Measurements from ENCODE around the gene WNK4. TPM values are rescaled to one million over a fixed set of nuclear protein-coding genes. Genes with fewer than 3 reads are reported as not detected.

The WNK4 gene
- total and polyA plus RNA-seq, 4 donors: 0.09 to 0.77 (median 0.45) TPM

DNA sequence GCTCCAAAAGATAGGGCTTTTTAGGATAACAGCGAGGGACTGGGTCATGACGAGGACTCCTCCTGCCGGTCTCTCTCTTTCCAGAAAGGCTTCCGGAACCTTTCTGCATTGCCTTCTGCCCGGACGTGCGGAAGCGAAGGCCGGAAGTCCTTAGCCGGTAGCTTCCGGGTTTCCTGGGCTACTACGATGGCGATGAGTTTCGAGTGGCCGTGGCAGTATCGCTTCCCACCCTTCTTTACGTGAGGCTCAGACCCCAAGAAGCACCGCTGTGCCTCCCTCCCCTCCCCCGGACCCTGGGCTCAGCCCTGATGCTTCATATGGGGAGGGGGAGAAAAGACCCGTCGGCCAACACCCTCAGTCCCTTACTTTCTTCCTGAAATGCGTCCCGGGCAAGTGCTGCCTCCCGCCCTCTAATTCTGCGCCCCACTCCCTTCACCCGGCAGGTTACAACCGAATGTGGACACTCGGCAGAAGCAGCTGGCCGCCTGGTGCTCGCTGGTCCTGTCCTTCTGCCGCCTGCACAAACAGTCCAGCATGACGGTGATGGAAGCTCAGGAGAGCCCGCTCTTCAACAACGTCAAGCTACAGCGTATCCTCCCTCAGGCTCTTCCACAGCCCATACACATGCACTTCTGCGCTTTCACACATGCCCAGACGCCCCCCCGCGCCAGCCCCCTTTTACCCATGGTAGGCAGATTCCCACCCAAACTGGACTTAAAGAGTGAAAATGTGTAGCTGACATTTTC lies 6.9 kb upstream of the WNK4 start, which contains the start of gene VPS25:
Gene VPS25, plus strand, starts transcription at position 160 of the 746 bp plus-strand sequence. Its CDS starts 27 bp downstream, at position 187.
- 2% methylated on average over 39 of the region's 39 CpGs for WGBS, 2 donors
- Histone ChIP-seq H3K27ac (ENCODE audit: low read depth in 1 of 2, low read length in 1 of 2) (peak within 1 kb of the TSS; percentile 80 to 89), H3K9ac (ENCODE audit: insufficient read depth in 1 of 2, low read length in 2 of 2) (peak within 1 kb of the TSS; percentile 59 to 84), H3K4me3 (peak within 1 kb of the TSS; percentile 93), H3K36me3 (ENCODE audit: control insufficient read depth in 4 of 4, insufficient read depth in 4 of 4, low read length in 4 of 4) (peaks cover 0 to 14% (median 10%) of the 10 kb centered on the region in 4 donors), H3K9me3 (ENCODE audit: control insufficient read depth in 4 of 4, insufficient read depth in 3 of 4, low read length in 3 of 4) (no peaks in the 10 kb centered on the region), H3K27me3 (ENCODE audit: control insufficient read depth in 3 of 3, insufficient read depth in 3 of 3, low read length in 2 of 3) (no peaks in the 10 kb centered on the region), H3K4me1 (ENCODE audit: control insufficient read depth in 5 of 5, insufficient read depth in 5 of 5, low read length in 5 of 5) (peaks cover 0 to 13% (median 4%) of the 10 kb centered on the region in 5 donors)
- ATAC-seq (ENCODE audit: insufficient read depth, low FRiP score) (peak; percentile 94), DNase-seq (peak; percentile 82 to 93 (median 87))
- TF ChIP-seq, protein P1, sequence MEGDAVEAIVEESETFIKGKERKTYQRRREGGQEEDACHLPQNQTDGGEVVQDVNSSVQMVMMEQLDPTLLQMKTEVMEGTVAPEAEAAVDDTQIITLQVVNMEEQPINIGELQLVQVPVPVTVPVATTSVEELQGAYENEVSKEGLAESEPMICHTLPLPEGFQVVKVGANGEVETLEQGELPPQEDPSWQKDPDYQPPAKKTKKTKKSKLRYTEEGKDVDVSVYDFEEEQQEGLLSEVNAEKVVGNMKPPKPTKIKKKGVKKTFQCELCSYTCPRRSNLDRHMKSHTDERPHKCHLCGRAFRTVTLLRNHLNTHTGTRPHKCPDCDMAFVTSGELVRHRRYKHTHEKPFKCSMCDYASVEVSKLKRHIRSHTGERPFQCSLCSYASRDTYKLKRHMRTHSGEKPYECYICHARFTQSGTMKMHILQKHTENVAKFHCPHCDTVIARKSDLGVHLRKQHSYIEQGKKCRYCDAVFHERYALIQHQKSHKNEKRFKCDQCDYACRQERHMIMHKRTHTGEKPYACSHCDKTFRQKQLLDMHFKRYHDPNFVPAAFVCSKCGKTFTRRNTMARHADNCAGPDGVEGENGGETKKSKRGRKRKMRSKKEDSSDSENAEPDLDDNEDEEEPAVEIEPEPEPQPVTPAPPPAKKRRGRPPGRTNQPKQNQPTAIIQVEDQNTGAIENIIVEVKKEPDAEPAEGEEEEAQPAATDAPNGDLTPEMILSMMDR (IDR thresholded peaks at IDR 0.05; ENCODE audit: control extremely low read depth, extremely low read depth): no peak

DNA sequence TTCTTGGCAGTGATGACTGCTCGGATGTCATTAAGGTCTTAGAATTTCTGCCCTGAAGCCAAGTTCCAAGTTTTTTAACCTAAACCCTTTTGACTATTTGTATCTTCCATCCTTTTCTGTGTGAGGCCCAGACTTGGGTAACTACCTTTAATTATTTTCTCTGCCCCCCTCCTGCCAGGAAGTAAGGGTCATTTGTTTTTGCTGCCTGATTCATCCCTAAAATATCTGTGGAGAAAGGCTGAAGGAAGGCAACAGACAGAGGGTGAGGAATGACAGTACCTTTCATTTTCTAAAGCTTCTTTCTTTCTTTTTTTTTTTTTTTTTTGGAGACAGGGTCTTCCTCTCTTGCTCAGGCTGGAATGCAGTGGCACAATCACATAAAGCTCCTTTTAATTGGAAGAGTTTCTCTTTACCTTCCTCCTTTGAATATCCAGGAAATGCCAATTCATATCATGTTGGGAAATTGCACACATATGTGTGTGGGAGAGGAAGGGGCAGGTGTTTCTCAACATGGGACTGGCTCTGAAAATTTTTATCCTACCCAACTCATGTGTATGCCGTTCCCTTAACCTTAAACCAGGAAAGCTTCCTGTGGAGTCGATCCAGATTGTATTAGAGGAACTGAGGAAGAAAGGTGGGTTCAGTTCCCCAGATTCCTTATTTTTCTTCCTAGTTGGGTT lies 6.2 kb upstream of the WNK4 start:
- H3K27ac ChIP-seq (ENCODE audit: low read depth in 1 of 2, low read length in 1 of 2): peak overlapping the region in 1 of 2 donors; percentile 89
- 54 to 66% methylated on average over 3 of the region's 3 CpGs for WGBS, 2 donors
- ATAC-seq (ENCODE audit: insufficient read depth, low FRiP score): no peak

DNA sequence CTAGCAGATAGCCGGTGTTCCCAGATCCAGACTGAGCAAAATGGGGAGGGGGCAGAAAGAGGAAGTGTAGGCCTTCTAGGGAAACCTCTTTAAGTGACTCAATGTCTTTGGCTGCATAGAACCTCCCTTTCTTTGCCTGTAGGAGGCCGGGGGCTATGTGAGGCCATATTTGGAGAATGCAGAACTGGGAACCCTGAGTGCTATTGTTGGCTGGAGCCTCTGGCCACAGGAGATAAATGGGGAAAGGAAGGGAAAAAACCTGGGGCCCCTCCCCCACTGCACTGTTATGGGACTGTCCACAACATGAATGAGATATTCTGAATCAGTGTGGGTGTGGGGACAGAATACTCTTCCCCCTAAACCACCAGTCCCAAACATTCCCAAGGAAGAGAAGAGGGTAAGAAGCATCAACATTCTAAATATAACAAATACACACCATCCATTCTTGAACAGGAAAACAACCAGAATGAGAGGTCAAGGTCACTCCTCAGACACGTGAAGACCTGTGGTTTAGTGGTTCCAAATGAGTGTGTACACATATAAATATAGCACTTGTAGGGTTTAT lies 4.8 kb upstream of the WNK4 start:
- Histone ChIP-seq H3K36me3 (ENCODE audit: control insufficient read depth in 4 of 4, insufficient read depth in 4 of 4, low read length in 4 of 4) (peaks cover 3 to 21% (median 19%) of the 10 kb centered on the region in 4 donors), H3K9me3 (ENCODE audit: control insufficient read depth in 4 of 4, insufficient read depth in 3 of 4, low read length in 3 of 4) (no peaks in the 10 kb centered on the region), H3K9ac (ENCODE audit: insufficient read depth in 1 of 2, low read length in 2 of 2) (no peak overlapping the region), H3K4me3 (no peak overlapping the region), H3K4me1 (ENCODE audit: control insufficient read depth in 5 of 5, insufficient read depth in 5 of 5, low read length in 5 of 5) (peaks cover 0 to 20% (median 4%) of the 10 kb centered on the region in 5 donors), H3K27ac (ENCODE audit: low read depth in 1 of 2, low read length in 1 of 2) (no peak overlapping the region), H3K27me3 (ENCODE audit: control insufficient read depth in 3 of 3, insufficient read depth in 3 of 3, low read length in 2 of 3) (peaks cover 0 to 3% (median 0%) of the 10 kb centered on the region in 3 donors)
- DNase-seq (no peak), ATAC-seq (ENCODE audit: insufficient read depth, low FRiP score) (no peak)
- TF ChIP-seq, protein P1 (IDR thresholded peaks at IDR 0.05; ENCODE audit: control extremely low read depth, extremely low read depth): no peak
- WGBS, 2 donors: 60 to 61% methylated on average over 3 of the region's 3 CpGs

More for the DNA sequence above, 6.2 kb upstream of the WNK4 start:
- peak overlapping the region; percentile 93 for H3K4me3 ChIP-seq
- H3K27me3 ChIP-seq (ENCODE audit: control insufficient read depth in 3 of 3, insufficient read depth in 3 of 3, low read length in 2 of 3): peaks cover 0 to 3% (median 0%) of the 10 kb centered on the region in 3 donors
- DNase-seq: no peak
- H3K9me3 ChIP-seq (ENCODE audit: control insufficient read depth in 4 of 4, insufficient read depth in 3 of 4, low read length in 3 of 4): no peaks in the 10 kb centered on the region
- H3K4me1 ChIP-seq (ENCODE audit: control insufficient read depth in 5 of 5, insufficient read depth in 5 of 5, low read length in 5 of 5): peaks cover 0 to 13% (median 4%) of the 10 kb centered on the region in 5 donors
- TF ChIP-seq, protein P1 (IDR thresholded peaks at IDR 0.05; ENCODE audit: control extremely low read depth, extremely low read depth): no peak
- H3K9ac ChIP-seq (ENCODE audit: insufficient read depth in 1 of 2, low read length in 2 of 2): peak overlapping the region; percentile 59 to 84
- H3K36me3 ChIP-seq (ENCODE audit: control insufficient read depth in 4 of 4, insufficient read depth in 4 of 4, low read length in 4 of 4): peaks cover 3 to 20% (median 15%) of the 10 kb centered on the region in 4 donors
